HG03159 (cell line): ENCODE measurements around the gene KLF15.
"Not testable (repeated sequence)": the region's sequence is repeated elsewhere in the genome, so short reads cannot be mapped to it uniquely, and the experiment has no call there.

Experiments
- ATAC-seq: cut with Tn5 transposase; IDR thresholded peaks from one replicate; pipeline ENCODE4 v1.9.1; 2021; ENCODE audit warnings: mild to moderate bottlenecking, moderate library complexity; ENCODE audit not compliant: unreplicated experiment

KLF15 gene

DNA sequence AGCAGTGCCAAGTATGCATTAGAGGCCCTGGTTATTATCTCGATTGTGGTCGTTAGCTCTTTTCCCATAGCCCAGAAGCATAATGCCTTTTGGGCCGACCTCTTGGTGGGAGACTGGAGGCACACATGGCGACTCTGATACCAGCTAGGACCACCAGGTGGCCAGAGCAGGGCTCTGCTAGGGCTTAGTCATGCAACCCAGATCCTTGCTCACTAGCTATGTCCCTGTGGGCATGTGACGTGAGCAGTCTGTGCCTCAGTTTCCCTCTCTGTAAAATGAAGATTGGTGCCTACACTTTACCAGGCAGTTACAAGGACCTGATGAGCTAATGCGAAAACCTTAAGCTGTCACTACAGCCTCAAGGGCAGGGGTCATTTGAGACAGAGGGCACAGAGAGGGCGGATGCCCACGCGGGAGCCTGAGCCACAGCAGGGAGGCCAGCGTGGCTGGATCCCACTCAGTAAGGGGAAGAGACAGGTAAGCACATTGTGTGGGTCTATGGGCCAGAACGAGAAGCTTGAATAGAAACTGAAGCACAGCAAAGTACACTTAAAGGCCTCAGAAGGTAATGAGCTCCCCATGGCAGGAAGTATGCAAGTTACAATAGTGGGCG is 8.8 kb downstream of the KLF15 start:
- no peak for ATAC-seq

DNA sequence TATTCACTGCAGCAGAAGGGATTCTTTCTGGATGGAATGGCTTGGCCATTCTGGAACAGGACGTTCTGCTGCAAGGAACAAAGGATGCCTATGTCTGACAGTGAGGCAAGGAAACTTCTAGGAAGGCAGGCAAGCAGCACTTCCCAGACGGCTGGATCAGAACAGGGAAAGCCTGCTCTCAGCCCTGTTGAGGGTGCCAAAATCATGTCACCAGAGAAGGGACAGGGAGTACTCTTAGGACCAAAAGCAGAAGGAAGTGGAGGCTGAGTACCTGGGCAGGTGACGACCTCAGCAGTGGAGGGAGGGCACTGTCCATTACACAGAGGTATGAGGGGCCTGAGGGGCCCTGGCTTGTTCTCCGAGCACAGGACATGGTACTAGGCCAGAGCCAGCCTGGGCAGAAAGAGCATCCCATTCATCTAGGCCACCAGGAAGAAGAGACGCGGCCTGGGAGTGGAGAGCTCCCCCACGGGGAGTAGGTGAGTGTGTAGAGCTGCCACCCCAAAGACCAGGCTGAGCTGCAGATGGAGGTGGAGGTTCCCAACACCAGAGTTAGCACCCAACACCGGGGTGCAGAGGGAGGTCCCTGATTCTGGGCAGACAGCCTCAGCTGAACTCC is 9.6 kb downstream of the KLF15 start:
- no peak for ATAC-seq

DNA sequence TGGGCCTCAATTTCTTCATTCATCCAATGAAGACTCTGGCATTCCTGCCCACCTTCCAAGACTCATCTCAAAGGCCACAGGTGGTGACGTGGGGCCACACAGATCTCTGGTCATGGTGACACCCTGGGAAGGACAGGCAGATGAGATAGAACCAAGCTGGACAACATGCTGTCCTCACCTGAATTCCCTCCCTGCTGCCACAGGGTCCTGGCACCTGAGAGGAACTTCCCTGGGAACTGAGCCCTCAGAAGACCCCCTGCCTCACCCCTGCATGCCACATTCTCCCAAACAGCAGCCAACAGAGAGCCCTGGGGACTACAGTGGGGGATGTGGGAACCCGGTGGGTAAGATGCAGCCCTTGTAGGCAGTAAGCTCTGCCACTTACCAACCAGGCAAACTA is 10.7 kb downstream of the KLF15 start:
- no peak for ATAC-seq

DNA sequence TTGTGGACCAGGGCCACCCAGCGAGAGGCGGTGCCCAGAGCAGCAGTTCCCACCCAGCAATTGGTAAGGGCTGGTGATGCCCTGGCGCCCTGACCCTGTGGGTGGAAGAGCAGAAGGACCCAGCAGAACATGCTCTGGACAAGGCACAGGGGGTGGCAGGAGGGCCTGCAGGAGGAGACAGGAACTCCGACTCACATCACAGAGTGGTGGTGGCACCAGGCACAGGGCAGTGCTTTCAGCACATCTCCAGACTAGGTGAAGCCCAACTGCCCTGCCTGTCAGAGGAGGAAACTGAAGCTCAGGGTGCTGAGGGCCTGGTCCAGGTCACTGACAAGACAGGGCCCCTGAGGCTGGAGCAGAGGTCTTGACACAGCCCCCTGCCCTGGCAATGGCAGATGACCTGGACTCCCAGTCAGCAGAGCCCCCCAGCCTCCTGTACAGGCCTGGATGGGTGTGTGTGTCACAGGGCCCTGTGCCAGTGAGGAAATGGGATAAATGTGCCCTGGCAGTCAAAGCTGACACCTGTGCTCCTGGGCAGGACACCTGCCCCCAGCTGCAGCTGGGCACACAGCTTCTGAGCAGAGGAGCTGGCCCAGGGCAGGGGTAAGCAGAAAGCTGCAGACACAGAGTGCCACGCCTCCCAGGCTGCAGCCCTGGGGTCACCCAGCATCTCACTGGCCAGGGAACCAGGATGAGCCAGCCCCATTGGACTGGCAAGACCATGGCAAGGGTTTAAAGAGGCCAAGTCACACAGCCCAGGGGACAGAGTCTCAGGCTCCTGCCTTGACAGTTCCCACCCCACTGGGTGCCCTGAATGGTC is 11.4 kb downstream of the KLF15 start:
- no peak for ATAC-seq

DNA sequence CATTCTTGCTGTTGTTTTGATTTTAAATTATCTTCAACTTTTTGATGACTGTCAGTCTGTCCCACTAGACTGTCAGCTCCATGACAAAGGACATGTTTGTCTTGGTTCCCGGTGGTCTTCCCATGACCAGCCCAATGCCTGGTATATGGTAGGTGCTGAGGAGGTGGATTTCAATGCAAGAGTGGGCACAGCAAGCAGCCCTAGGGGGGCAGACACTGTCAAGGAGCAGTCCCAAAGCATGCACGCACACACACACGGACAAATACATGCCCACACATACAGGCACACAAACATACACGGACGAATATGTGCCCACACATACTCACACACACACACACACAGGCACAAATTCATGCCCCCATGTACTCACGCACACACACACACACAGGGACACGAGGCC is 12.0 kb downstream of the KLF15 start:
- ATAC-seq = no peak

DNA sequence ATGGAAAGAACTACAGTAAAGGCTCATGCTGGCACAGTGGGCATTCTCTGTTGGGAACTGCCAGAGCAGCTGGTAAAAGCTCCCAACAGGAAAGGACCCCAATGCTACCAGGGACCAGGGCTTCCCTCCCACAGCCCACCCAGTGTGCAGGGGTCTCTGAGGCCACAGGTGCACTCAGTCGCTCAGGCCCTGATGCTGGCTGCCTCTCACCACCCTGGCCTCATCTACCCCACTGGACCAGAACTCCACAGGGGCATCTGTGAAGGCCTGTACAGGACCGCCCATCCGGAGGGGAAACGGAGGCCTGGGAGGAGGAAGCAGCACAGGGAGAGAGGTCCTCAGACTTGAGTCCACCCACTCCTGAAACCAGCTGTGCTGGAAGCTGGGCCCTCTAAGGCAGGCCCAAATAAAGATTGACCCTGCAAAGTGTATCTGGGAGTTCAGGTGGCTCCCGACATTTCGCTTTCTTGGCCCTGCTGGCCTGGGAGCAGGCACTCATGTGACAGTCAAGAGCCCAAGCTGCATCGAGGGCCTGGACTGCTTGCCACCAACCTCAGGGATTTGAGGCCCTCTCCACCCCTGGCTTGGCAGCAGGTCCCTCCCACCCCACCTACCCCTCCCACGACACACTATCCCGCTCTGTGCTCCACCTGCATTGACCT is 12.7 kb downstream of the KLF15 start:
- no peak for ATAC-seq

DNA sequence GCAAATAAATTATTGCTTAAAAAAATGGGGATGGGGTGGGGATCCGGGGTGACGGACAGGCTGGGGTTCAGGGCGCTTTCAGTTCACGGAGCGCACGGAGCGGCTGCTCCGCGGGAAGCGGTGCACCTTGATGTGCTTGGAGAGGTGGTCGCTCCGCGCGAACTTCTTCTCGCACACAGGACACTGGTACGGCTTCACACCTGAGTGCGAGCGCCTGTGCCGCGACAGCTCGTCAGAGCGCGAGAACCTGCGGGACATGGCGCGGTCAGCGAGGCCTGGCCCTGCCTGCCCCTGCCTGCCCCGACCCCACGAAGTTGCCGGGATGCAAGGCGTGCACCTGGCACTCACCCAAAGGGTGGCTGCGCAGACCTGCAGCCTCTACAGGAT is 13.6 kb downstream of the KLF15 start:
- ATAC-seq = no peak

DNA sequence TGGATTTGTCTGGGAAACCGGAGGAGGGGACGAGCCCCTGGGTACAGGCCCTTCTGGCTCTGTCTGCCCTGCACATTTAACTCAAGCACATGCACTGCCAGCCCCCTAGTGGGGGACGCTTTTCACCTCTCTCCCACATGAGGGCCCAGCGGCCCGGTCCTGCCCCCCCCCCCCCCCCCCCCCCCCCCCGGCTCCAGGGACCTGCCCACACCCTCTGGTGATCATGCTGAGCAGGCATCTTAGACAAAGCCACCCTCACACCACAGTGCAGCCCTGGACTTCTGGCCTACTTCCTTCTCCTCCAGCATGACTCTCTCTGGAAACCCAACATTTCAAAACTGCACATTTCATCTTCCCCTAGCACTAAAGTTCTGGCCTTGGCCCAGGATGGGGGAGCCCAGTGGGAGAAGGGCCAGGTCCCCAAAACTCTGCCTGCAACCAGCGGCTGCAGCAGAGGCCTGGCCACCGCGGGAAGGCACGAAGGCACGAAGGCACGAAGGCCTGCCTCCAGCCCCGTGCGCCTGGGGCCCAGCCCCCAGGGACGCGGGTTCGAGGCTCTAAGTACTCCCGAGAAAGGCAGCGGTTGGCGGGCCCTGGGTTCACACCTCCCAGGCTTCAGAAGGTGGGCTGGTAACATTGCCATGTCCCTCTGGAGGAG is 14.1 kb downstream of the KLF15 start:
- no peak for ATAC-seq

DNA sequence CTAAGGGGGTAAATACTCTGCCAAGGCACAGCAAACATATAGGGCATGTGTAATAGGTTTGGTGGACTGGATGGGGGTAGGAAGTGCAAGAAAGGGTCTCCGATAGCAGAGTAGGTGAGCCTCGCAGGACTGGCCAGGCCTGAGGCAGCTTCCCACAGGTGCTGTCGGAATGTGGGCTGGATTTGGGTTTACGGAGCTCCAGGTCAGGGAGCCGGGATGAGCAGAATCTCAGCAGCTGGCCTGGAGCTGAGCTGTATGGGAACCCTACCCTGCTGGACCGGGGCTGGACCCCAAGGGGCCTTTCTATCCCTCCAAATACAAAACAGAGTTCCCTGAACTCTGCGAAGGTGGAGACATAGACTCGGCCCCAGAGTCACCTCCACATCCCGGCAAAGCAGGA is 15.0 kb downstream of the KLF15 start:
- ATAC-seq = no peak

DNA sequence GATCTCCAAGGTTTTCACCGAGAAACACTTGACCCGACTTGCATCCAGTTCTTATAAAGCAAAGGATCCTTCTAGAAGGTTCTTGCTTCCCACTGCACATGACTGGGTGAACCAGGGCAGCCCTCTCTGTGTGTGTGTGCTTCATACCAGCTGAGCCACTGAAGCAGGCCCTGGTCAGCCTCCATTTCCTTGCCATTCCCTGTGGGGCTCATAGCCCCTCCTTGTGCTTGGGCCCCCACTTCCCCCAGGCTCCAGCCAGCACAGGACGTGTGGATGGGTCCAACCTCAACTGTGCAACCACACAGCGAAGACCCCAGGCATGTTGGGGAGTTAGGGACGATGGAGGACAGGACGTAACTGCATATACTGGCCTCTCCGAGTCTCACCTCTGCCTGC is 15.5 kb downstream of the KLF15 start:
- ATAC-seq = no peak

DNA sequence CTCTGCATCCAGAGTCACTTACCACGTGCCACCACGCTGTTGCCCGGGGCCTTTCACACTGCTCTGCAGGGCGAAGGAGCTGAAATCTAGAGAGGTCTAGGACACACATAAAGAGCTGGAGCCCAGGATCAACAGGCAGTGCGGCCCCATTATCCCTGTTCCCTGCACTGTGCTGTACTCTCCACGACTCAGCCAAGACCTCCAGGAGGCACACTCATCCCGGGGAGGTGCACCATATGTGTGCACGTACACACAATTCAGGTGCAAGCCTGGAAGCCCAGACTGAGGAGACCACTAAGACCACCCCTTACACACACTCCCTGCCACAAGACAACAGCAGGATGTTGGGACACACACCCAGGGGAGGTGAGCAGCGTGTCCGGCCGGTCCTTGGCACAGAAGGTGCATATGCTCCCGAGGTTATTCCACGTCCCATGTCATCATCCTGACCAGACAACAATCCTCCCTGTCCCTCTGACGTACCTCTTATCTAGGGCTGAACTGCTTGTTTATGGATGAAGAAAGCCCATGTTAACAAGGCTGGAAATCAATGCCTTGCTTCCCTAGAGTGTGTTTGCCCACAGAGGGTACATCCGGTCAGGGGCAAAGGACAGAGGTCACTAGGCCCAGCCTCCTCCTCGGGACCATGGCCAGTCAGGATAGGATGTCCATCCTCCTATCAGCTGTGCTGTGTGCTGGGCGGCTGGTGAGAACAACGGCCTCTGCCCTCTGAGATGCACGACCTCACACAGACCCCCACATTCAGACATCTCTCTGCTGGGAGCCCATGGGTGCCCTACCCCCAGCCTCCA is 16.1 kb downstream of the KLF15 start:
- no peak for ATAC-seq

DNA sequence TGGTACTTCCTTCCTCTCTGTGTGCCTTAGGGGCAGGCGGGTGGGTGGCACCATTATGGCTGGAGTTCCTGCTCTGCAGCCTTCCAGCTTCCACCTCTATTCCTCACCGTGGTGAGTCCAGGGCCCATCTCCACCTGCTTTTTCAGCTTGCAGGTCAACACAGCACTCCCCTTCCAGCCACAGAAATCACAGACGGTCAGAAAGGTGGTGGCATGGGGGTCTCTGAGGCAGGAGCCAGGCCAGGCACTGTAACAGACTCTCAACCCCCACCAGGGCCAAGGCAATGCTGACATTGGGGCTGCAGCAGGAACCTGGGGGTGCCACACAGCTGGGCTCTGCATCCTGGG is 16.6 kb downstream of the KLF15 start:
- no peak for ATAC-seq

DNA sequence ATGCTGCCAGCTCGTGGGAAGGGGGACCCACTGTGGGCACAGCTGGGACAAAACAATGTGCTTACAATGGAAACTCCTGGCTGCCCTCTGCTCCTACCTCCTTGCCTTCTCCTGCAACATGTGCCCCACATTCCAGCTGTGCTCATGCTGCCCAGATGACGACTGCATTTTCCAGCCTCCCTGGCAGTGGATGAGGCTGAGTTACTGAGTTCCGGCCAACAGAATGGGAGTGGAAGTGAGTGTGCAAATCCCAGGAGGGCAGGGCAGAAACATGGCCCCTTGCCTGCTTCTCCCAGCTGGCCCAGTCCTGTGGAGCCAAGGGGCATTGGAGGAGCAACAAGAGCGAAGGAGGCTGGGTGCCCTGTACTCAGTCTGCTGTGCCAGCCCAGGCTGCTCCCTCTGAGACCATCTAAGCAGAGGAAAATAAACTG is 17.1 kb downstream of the KLF15 start:
- ATAC-seq = no peak

DNA sequence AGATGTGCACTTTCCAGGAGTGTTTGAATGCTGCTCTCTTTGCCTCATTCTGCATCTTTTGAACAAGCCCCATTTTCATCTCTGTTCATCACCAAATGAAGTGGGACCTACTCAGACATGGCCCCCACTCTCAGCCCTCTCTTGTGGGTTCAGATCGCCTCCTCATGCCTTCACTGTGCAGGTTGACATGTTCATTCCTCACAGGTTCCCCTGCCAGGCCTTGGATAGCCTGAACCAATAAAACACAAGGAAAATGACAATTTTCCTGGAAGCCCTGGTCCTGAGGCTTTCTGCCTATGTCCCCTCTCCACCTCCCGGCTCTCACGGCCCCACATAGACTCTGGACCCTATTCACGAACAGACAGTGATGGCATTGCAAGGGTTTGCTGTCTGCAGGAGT is 17.7 kb downstream of the KLF15 start:
- no peak for ATAC-seq

DNA sequence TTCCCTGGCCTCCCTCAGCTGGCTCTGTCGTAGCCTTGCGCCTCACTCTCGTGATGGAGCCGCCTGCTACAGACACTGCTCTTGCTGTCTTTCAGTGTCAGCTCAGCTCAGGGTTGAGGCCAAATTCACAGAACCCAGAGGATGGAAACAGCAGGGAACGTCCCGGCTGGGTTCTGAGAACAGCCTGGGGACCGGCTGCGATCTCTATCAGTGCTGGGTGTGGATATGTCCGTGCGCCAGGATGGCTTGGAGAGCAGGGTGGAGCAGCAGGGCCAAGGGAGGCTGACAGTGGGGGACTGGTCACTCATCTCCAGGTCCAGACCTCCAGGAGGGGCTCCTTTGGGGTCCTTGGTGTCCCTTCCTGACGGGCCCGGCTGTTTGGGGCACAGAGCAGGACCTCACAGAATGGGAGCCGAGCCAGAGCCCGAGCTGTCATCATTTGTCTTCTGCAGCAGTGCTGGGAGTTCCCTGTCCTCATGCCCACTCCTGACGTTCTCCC is 18.4 kb downstream of the KLF15 start:
- no peak for ATAC-seq

DNA sequence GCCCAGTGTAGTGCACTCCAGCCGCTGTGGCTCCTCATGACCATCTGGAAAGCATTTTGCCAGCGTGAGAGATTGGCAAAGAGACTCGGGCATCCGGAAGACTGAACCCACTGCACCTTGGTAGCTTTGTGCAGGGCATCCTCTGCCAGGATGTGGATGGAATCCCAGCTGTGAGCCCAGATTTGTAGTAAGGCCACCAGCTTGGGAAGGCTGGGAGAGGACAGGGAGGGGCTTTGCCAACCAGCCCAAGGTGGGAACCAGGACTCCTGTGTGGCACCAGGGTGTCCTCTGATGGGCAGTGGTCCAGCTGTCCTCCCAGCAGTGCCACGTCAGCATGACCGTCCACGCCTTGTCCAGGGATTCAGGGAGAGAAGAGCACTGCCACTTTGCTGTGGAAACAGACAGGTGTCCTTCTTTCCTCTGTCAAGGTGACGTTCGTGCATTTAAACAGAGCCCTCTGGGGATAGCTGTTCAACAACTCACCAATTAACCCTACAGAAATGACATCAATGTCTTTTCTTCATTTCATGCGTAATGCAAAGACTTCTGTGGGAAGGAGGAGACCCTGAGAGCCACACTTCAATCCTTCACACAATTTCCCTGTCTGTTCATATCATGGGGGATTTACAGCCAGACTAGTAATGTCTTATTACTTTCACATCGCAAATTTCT is 19.1 kb downstream of the KLF15 start:
- no peak for ATAC-seq

DNA sequence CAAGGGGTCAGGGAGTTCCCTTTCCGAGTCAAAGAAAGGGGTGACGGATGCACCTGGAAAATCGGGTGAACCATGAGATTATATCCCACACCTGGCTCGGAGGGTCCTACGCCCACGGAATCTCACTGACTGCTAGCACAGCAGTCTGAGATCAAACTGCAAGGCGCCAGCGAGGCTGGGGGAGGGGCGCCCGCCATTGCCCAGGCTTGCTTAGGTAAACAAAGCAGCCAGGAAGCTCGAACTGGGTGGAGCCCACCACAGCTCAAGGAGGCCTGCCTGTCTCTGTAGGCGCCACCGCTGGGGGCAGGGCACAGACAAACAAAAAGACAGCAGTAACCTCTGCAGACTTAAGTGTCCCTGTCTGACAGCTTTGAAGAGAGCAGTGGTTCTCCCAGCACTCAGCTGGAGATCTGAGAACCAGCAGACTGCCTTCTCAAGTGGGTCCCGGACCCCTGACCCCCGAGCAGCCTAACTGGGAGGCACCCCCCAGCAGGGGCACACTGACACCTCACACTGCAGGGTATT is 25.3 kb downstream of the KLF15 start:
- ATAC-seq = not testable (repeated sequence)

DNA sequence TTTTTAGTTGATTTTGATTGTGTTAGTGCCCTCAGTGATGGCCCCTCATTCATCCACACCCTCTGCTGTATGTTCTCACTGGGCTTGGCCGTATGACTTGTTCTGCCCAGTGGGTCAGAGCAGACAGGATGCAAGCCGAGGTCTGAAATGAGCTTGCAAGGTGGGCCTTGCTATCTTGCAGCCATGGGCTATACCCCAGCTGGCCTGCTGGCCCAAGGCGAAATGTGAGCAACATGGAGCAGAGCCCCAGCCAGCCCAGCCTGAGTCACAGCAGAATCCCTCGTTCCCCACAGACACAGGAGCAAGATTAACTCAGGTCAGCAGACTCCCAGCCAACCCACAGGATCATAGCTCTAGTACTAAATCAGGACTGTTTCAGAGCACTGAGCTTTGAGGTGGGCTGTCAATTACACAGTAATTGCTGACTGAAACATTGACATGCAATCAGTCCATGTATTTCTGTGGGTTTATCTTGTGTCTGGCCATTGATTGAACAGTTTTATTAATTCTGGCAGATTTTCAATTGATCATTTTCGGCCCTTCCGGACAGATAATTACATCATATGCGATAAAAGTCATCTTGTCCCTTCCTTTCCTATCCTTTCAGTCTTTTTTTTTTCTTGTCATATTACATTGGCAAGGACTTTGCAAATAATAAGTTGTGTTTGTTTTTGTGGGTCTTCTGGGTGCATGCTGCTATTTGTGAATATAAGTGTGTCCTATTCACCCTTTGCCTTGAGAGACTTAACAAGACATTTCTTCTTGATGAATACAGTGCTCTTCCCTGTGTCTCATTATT is 27.1 kb downstream of the KLF15 start:
- ATAC-seq = no peak

DNA sequence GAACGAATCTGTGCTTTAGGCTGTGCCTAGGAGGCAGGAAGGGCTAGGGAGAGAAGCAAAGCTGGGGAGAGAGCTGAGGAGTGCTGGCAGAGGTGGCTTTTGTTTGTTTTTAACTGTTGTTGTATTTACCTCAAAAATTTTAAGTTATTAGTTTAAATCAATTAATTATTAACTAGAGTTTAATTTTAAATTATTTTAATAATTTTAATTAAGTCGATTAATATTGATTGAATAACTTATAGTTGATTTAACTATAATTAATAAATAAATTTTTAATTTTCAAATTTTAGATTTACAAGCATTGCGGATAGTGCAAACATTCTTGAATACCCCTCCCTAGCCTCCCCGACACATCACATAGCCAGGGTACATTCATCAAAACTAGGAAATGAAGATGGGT is 30.6 kb downstream of the KLF15 start:
- no peak for ATAC-seq
